Activated CD4-positive, alpha-beta T cell treated with anti-CD3 and anti-CD28 coated beads, Interleukin-2, amount 50 U/mL, for 48 hours (primary cell): ENCODE results near the gene CTNNA3.

Experiments
- DNase-seq, 2 experiments: peaks; one replicate each; pipeline ENCODE4 v3.0.0-alpha.2; 2020

Gene CTNNA3

GRCh38 chr10:67098461-67098860 is 597.5 kb downstream of the CTNNA3 start:
- no peak for DNase-seq

DNA sequence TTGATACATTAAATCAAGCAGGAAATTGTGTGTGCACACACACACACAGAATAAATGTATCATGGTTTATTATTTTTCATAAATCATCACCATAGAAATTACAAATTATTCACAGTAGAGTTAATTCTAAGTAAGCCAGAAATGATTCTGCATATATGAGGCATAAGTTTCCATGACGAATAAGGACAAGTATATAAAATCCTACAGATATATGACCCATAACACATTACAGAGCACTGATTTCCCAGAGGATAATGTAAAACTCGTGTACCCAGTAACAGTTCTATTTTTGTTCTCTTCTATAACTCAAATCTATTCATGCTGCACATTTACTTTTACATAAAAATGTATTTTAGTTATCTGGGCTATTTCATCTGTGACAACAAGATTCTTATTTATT is 600.5 kb downstream of the CTNNA3 start:
- DNase-seq = no peak

DNA sequence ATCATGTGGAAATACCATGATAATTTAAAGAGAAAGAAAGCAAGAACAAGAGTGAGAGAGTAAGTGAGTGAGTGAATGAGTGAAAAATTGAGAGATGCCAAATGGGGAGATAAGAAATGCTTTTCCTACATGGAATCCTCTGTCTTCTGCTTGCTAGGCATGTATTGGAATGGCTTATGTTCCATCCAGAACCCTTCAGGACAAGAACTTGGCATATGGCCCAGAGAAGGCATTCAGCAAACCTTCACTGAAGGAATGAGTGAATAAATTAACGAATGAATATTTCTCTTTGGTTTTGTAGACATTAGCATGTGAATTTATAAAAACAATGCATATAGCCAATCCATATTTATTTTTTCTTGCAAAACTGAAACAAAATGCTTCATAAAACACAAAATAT is 608.0 kb downstream of the CTNNA3 start:
- DNase-seq = no peak

DNA sequence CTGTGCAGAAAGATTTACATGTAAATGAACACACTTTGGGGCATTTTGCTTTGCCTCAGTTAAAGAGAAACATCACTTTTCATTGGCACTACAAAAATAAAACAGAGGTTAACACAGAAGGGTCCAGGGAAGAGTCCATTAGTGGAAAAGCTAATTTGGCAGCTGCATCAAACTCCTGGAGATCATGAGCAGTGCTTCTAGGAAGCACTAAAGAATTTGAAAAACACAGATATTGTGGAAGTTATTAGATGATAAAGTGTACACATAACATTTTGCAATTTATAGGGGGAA is 608.9 kb downstream of the CTNNA3 start:
- no peak for DNase-seq

DNA sequence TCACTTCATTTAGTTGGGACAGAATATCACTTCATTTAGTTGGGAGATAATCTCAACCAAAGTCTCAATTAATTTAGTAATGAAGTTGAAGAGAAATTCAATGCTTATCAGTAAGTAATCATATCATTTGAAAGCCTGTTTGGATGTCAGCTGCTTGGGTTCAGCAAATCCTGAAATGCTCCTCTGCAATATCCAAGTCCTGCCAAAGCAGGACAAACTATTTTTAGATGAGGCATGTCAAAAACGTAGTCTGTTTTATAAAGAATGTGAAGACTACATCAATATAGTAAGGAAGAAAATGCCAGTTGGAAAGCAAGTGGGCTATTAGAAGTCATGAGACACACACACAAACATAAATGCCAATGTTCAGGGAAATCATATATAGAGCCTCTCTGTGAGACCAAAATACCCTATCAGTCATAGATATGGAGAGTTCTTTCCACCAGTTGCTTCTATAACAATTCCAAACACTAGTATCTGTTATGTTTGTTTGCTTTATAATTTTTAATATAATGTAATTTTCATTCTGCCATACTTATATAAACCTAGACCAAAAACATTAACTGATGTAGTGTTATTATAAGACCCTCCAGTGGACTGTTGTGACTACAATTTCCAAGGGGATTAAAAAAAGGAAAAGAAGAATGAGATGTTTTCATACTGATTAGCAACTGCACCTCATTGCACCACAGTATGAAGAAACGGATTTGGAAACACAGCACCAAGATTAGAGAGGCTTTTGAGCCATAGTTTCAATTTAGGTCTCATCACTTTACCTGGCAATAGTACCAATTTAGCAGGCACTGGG is 609.5 kb downstream of the CTNNA3 start:
- no peak for DNase-seq

- no peak for DNase-seq
Measured at GRCh38 chr10:67079126-67079525, 616.9 kb downstream of the CTNNA3 start.

DNA sequence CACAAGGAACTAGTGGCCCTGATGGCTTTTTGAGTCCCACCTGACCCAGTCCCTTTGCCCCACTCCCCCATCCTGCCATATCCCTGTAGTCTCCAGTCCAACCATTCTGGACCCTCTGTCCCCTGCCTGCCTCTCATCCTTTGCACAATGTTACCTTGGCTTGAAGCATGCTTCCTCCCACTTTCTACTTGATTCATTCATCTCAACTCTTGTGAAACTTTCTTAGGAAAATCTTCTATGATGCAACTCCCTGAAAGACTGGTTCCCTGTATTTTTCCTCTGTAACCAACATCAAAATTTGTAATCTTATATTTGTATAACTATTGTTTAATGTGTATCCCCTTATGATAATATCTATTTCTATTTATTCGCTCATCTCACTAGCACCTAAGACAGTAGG is 618.6 kb downstream of the CTNNA3 start:
- no peak for DNase-seq

DNA sequence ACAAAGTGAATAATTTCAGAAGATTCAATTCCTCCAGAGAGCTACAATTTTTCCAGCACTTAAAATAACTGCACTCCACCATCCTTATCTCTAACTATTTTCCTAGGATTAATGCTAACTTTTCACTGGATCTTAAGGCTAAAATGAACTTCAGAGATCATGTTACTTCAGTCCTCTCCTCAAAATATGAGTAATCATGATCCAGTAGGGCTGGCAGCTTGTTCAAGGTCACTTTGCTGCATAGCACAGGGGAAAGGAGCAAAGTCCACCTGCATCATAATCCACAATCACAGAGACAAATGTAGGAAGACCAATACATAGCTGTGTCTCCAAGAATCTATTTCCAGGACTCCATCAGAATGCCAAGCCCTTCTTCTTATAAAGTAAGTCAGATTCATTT is 619.9 kb downstream of the CTNNA3 start:
- no peak for DNase-seq

DNA sequence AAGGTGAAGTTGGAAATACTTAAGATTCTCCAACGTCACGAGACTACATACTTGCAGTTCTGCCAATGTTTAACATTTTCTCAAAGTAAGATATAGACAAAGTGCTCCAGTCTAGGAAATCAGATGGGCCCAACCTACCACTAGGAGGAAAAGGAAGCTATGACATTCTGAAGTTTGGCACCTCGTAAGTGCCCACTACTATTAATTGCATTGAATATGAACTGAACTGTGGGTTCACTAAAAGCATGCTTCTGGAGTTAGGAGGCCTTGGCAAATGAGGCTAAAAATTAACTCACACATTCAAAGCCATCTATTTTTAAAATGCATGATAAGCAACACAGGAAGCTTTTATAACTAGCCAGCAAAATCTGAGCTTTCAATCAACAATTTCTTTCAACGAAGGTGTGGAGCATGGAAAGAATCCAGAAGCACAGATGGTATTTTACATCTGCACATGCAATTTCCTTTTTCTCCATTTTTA is 620.5 kb downstream of the CTNNA3 start:
- no peak for DNase-seq

DNA sequence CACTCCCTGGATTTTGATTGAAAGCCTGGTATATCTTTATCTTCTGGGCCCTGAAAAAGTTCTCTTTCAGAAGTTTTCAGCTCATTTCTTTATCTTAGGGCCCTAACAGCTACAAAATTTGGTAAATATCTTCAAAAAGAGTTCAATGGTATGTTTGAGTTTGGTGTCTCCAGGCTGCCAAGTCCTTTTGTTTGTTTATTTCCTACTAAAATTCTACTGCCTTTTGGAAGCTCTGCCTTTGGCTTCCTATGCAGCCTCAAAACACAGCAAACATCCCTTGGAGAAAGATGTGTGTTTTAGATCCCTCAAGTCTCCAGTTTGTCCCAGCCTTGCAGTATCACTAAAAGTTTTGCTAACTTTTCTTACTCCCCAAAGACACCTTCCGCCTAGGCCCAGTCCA is 623.3 kb downstream of the CTNNA3 start:
- no peak for DNase-seq

GRCh38 chr10:67050415-67050814 is 645.6 kb downstream of the CTNNA3 start:
- no peak for DNase-seq

- DNase-seq = no peak
Measured at GRCh38 chr10:67049988-67050387, 646.0 kb downstream of the CTNNA3 start.

DNA sequence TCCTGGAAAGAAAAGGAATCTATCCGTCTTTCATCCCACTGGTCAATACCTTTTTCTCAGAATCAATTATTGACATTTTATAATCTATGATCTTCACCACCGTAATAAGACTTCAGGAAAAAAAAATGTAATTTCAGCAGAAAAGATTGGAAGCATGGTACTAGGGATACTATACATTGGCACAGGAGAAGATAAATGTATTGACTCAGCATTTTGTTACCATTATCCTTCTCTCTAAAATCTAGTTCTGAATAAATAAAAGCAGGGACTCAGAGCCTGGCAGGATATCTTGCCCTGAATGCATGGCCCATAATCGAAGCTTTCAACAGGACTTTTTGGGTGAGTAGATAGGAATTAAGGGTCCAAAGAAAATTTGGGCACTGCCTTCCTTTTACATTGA is 649.5 kb downstream of the CTNNA3 start:
- no peak for DNase-seq

DNA sequence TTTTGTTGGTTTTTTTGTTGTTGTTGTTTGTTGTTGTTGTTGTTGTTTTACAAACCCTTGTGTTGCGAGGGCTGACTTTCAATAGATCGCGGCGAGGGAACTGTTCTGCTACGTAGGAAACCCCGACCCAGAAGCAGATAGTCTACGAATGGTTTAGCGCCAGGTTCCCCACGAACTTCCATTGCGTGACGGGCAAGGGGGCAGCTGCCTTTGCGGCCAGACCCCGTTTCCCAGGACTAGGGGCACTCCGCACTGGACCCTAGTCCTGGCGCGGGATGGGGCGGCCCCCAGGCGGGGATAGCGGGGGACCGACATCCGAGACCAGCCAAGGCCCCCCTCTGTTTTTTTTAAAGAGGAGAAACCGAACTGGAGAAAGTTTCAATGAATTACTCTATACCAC is 650.6 kb downstream of the CTNNA3 start:
- DNase-seq = no peak

DNA sequence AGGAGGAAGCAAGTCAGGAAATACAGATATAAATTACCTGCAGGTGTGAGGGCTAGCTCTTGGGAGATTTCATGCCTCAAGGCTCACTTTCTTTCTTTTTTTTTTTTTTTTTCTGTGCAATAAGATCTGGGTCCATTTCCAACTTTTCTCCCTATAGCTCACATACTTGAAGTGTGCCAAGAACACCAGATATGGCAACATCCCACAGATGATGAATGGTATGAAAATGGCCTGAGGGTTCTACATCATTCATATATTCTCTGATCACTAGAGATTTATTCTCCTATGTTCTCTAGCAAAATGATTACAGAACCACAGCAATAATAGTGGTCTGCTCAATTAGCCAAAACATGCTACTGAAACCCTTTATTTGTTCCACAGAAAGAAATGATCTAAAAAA is 653.0 kb downstream of the CTNNA3 start:
- no peak for DNase-seq

GRCh38 chr10:67036808-67037207 is 659.2 kb downstream of the CTNNA3 start:
- DNase-seq = no peak

- no peak for DNase-seq
Measured at GRCh38 chr10:67033878-67034277, 662.1 kb downstream of the CTNNA3 start.

- no peak for DNase-seq
Measured at GRCh38 chr10:67022099-67022498, 673.9 kb downstream of the CTNNA3 start.

DNA sequence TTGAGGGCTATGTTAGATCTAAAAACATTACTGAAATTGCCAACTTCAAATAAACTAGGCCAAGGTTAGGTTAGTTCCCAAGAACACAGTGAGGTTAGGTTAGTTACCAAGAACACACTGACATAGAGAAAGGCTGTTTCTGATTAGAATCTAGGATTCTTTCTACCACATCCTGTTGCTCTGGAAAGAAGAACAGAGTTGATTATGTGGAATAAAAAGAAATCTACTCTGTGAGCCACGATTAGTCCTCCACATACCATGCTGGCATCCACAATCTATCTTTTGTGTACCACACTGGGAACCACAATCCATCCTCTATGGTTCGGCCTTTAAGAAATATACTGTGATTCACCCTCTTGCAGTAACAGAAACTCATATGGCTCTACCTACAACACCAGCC is 678.8 kb downstream of the CTNNA3 start:
- DNase-seq = no peak

DNA sequence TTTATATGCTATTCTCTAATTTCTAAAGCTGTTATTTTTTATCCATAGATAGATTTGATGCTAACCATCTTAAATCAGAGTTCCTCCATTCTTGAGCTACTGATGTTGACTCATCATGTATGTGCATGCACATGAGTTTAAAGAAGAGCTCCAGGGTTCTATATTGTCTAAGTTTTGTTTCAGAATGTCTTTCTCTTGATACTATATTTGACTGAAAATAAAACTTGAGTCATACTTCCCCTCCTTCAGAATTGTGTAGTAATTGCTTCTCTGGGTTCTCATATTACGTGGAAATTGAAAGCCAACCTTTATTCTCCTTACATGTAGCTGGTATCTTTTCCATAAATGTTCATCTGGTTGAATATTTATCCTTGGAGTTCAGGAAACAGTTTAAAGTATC is 680.8 kb downstream of the CTNNA3 start:
- DNase-seq = no peak

GRCh38 chr10:67011981-67012380 is 684.0 kb downstream of the CTNNA3 start:
- no peak for DNase-seq

DNA sequence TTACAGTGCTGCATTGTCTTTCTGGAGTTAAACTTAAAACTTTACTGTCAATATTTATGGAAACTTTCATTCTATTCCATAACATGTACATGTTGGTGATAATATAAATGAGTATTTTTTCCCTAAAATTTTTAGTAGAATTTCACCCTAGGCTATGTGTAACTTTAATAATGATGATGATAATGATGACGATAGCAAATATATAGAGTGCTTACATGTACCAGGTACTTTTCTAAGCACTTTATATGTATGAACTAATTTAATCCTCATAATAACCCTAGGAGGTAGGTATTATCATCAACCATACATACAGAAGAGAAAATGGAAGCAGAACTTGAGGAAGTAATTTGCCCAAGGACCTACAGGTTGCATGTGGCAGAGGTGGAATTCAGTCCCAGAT is 684.5 kb downstream of the CTNNA3 start:
- no peak for DNase-seq

GRCh38 chr10:67005981-67006380 is 690.0 kb downstream of the CTNNA3 start:
- no peak for DNase-seq

DNA sequence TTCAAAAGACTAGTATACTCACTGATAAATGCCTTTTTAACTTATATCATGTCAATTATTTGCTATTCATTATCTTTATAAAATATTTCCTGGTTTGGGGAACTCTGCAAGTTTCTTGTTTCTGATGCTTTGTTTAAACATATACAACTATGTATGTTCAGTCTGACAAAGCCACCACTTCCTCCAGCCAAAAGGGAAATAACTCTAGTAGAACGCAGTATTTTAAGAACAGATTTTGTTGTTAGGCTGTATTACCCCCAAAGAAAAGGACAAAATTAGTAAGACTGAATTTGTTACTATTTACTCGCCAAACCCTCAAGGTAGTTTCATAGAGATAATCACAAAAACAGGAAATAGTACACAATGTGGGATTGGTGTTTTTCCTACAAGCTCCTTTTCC is 691.3 kb downstream of the CTNNA3 start:
- no peak for DNase-seq

- no peak for DNase-seq
Measured at GRCh38 chr10:66999762-67000545, 696.0 kb downstream of the CTNNA3 start.
